ENCODE results near the gene CUX1. TPM values are rescaled to one million over a fixed set of nuclear protein-coding genes. Genes with fewer than 3 reads are reported as not detected.

The CUX1 gene
- total RNA-seq, 1 donor from 2014 or later, result 50.6 TPM

- Mint-ChIP-seq H3K27ac (ENCODE audit: unreplicated experiment) (no peak overlapping the region), H3K27me3 (ENCODE audit: low read depth, unreplicated experiment) (no peaks in the 10 kb centered on the region), H3K4me1 (ENCODE audit: low read depth, unreplicated experiment) (peaks cover 27% of the 10 kb centered on the region), H3K9me3 (ENCODE audit: unreplicated experiment) (no peaks in the 10 kb centered on the region), H3K36me3 (ENCODE audit: low read depth, unreplicated experiment) (no peaks in the 10 kb centered on the region), H3K4me3 (ENCODE audit: unreplicated experiment) (no peak overlapping the region)
- no peak overlapping the region for H3K27ac ChIP-seq (ENCODE audit: low read depth, low read length)
- FAIRE-seq, result no peak
- no peaks in the 10 kb centered on the region for H3K36me3 ChIP-seq (ENCODE audit: insufficient read depth, low read length)
- no peak overlapping the region for H2AFZ ChIP-seq (ENCODE audit: low read depth, low read length)
- peaks cover 91% of the 10 kb centered on the region for H4K20me1 ChIP-seq (ENCODE audit: insufficient read depth, low read length)
- DNase-seq (ENCODE audit: low read depth), result no peak
- H3K9me3 ChIP-seq (ENCODE audit: insufficient read depth, low read depth, low read length), result no peaks in the 10 kb centered on the region
- H3K4me1 ChIP-seq (ENCODE audit: insufficient read depth, low read length), result no peaks in the 10 kb centered on the region
- TF ChIP-seq CTCF (IDR thresholded peaks at IDR 0.05; ENCODE audit: insufficient read depth, low read depth, low read length) (no peak), EZH2 (IDR thresholded peaks at IDR 0.05; ENCODE audit: insufficient read depth, low read length) (no peak)
- H3K4me3 ChIP-seq (ENCODE audit: insufficient read depth, low read depth, low read length), result no peak overlapping the region
- H3K4me2 ChIP-seq (ENCODE audit: low read length), result no peak overlapping the region
- H3K79me2 ChIP-seq (ENCODE audit: insufficient read depth, low read length), result peaks cover 91% of the 10 kb centered on the region
- no peak overlapping the region for H3K9ac ChIP-seq (ENCODE audit: low read length)
- H3K27me3 ChIP-seq (ENCODE audit: insufficient read depth, low read length), result no peaks in the 10 kb centered on the region
Observed at GRCh38 chr7:101823596-101823995, 6.2 kb downstream of the CUX1 start.

- H4K20me1 ChIP-seq (ENCODE audit: insufficient read depth, low read length), result peaks cover 91% of the 10 kb centered on the region
- Mint-ChIP-seq H3K36me3 (ENCODE audit: low read depth, unreplicated experiment) (no peaks in the 10 kb centered on the region), H3K4me3 (ENCODE audit: unreplicated experiment) (no peak overlapping the region), H3K27ac (ENCODE audit: unreplicated experiment) (no peak overlapping the region), H3K4me1 (ENCODE audit: low read depth, unreplicated experiment) (peaks cover 28% of the 10 kb centered on the region), H3K27me3 (ENCODE audit: low read depth, unreplicated experiment) (no peaks in the 10 kb centered on the region), H3K9me3 (ENCODE audit: unreplicated experiment) (no peaks in the 10 kb centered on the region)
- DNase-seq (ENCODE audit: low read depth), result no peak
- TF ChIP-seq EZH2 (IDR thresholded peaks at IDR 0.05; ENCODE audit: insufficient read depth, low read length) (no peak), CTCF (IDR thresholded peaks at IDR 0.05; ENCODE audit: insufficient read depth, low read depth, low read length) (no peak)
- no peak for FAIRE-seq
- H3K4me2 ChIP-seq (ENCODE audit: low read length), result no peak overlapping the region
- H3K4me1 ChIP-seq (ENCODE audit: insufficient read depth, low read length), result no peaks in the 10 kb centered on the region
- H3K4me3 ChIP-seq (ENCODE audit: insufficient read depth, low read depth, low read length), result no peak overlapping the region
- H3K27me3 ChIP-seq (ENCODE audit: insufficient read depth, low read length), result no peaks in the 10 kb centered on the region
- peaks cover 91% of the 10 kb centered on the region for H3K79me2 ChIP-seq (ENCODE audit: insufficient read depth, low read length)
- no peak overlapping the region for H2AFZ ChIP-seq (ENCODE audit: low read depth, low read length)
- no peak overlapping the region for H3K27ac ChIP-seq (ENCODE audit: low read depth, low read length)
- H3K9ac ChIP-seq (ENCODE audit: low read length), result no peak overlapping the region
- no peaks in the 10 kb centered on the region for H3K36me3 ChIP-seq (ENCODE audit: insufficient read depth, low read length)
- no peaks in the 10 kb centered on the region for H3K9me3 ChIP-seq (ENCODE audit: insufficient read depth, low read depth, low read length)
Observed at GRCh38 chr7:101824440-101824839, 7.0 kb downstream of the CUX1 start.

GRCh38 chr7:101826081-101826835 is 8.8 kb downstream of the CUX1 start:
- no peak for TF ChIP-seq EZH2 (IDR thresholded peaks at IDR 0.05; ENCODE audit: insufficient read depth, low read length)
- TF ChIP-seq CTCF (IDR thresholded peaks at IDR 0.05; ENCODE audit: insufficient read depth, low read depth, low read length), result no peak
- H3K27ac Mint-ChIP-seq (ENCODE audit: unreplicated experiment), result no peak overlapping the region
- Histone ChIP-seq H4K20me1 (ENCODE audit: insufficient read depth, low read length) (peaks cover 93% of the 10 kb centered on the region), H3K9ac (ENCODE audit: low read length) (no peak overlapping the region), H2AFZ (ENCODE audit: low read depth, low read length) (no peak overlapping the region), H3K36me3 (ENCODE audit: insufficient read depth, low read length) (no peaks in the 10 kb centered on the region), H3K4me3 (ENCODE audit: insufficient read depth, low read depth, low read length) (no peak overlapping the region), H3K4me2 (ENCODE audit: low read length) (no peak overlapping the region), H3K27ac (ENCODE audit: low read depth, low read length) (no peak overlapping the region), H3K79me2 (ENCODE audit: insufficient read depth, low read length) (peaks cover 93% of the 10 kb centered on the region), H3K9me3 (ENCODE audit: insufficient read depth, low read depth, low read length) (no peaks in the 10 kb centered on the region), H3K27me3 (ENCODE audit: insufficient read depth, low read length) (no peaks in the 10 kb centered on the region), H3K4me1 (ENCODE audit: insufficient read depth, low read length) (no peaks in the 10 kb centered on the region)
- no peaks in the 10 kb centered on the region for H3K27me3 Mint-ChIP-seq (ENCODE audit: low read depth, unreplicated experiment)
- no peaks in the 10 kb centered on the region for H3K9me3 Mint-ChIP-seq (ENCODE audit: unreplicated experiment)
- DNase-seq (ENCODE audit: low read depth), result no peak
- no peaks in the 10 kb centered on the region for H3K36me3 Mint-ChIP-seq (ENCODE audit: low read depth, unreplicated experiment)
- peaks cover 24% of the 10 kb centered on the region for H3K4me1 Mint-ChIP-seq (ENCODE audit: low read depth, unreplicated experiment)
- FAIRE-seq, result no peak
- peak overlapping the region; percentile 21 for H3K4me3 Mint-ChIP-seq (ENCODE audit: unreplicated experiment)

Data from astrocyte (in vitro differentiated cells and primary cell).